HEK293 (cell line): Measurements from ENCODE around the gene EBF4.

Experiments used
- AEBP2 ChIP-seq: fragments of 450-650 bp; formaldehyde crosslinking; IDR thresholded peaks from 2 replicates; pipeline ENCODE4 v1.5.1; 2016; ENCODE audit warnings: missing biosample characterization, missing genetic modification characterization, borderline replicate concordance
- BCL11A ChIP-seq: fragments of 450-650 bp; formaldehyde crosslinking; IDR thresholded peaks from 2 replicates; pipeline ENCODE4 v1.5.1; 2016; ENCODE audit warnings: low read depth, missing biosample characterization, missing genetic modification characterization
- FEZF1 ChIP-seq: fragments of 450-650 bp; formaldehyde crosslinking; IDR thresholded peaks from 2 replicates; pipeline ENCODE4 v1.5.1; 2016; ENCODE audit warnings: missing biosample characterization, missing genetic modification characterization
- GLI2 ChIP-seq: fragments of 450-650 bp; formaldehyde crosslinking; IDR thresholded peaks from 2 replicates; pipeline ENCODE4; 2017; ENCODE audit warnings: missing biosample characterization, missing genetic modification characterization, low read depth, borderline replicate concordance
- HOXD13 ChIP-seq: sonication (generic); formaldehyde crosslinking; IDR thresholded peaks from 2 replicates; pipeline ENCODE4 v1.8.0; 2022; ENCODE audit warnings: missing genetic modification reagents, borderline replicate concordance
- IKZF3 ChIP-seq: fragments of 450-650 bp; IDR thresholded peaks from 2 replicates; pipeline ENCODE4 v1.5.0; 2018; ENCODE audit warnings: missing biosample characterization, mild to moderate bottlenecking, missing genetic modification characterization, moderate library complexity
- KLF7 ChIP-seq: fragments of 450-650 bp; formaldehyde crosslinking; IDR thresholded peaks from 2 replicates; pipeline ENCODE4 v1.5.1; 2016; ENCODE audit warnings: missing biosample characterization, missing genetic modification characterization, borderline replicate concordance
- PRDM10 ChIP-seq: fragments of 450-650 bp; formaldehyde crosslinking; IDR thresholded peaks from 2 replicates; pipeline ENCODE4 v1.5.1; 2016; ENCODE audit warnings: missing biosample characterization, missing genetic modification characterization
- REST ChIP-seq: fragments of 450-650 bp; formaldehyde crosslinking; IDR thresholded peaks from 2 replicates; pipeline ENCODE4 v1.5.1; 2016; ENCODE audit warnings: missing biosample characterization, missing genetic modification characterization
- ZBTB21 ChIP-seq: fragments of 450-650 bp; formaldehyde crosslinking; IDR thresholded peaks from 2 replicates; pipeline ENCODE4 v1.5.1; 2017; ENCODE audit warnings: missing biosample characterization, missing genetic modification characterization
- ZIC2 ChIP-seq: fragments of 450-650 bp; formaldehyde crosslinking; IDR thresholded peaks from 2 replicates; pipeline ENCODE4 v1.5.1; 2016; ENCODE audit warnings: missing biosample characterization, missing genetic modification characterization
- ZNF148 ChIP-seq: fragments of 450-650 bp; formaldehyde crosslinking; IDR thresholded peaks from 2 replicates; pipeline ENCODE4 v1.5.0; 2017; ENCODE audit warnings: missing biosample characterization, missing genetic modification characterization, borderline replicate concordance
- ZNF175 ChIP-seq: fragments of 450-650 bp; formaldehyde crosslinking; IDR thresholded peaks from 2 replicates; pipeline ENCODE4 v1.5.1; 2016; ENCODE audit warnings: missing biosample characterization, missing genetic modification characterization
- ZNF24 ChIP-seq: fragments of 450-650 bp; formaldehyde crosslinking; IDR thresholded peaks from 2 replicates; pipeline ENCODE4 v1.5.1; 2016; ENCODE audit warnings: missing biosample characterization, missing genetic modification characterization
- ZNF335 ChIP-seq: fragments of 450-650 bp; formaldehyde crosslinking; conservative IDR thresholded peaks from 2 replicates; pipeline ENCODE4 v1.5.1; 2016; ENCODE audit warnings: missing biosample characterization, missing genetic modification characterization
- ZNF341 ChIP-seq: fragments of 450-650 bp; formaldehyde crosslinking; IDR thresholded peaks from 2 replicates; pipeline ENCODE4; 2016; ENCODE audit warnings: low read depth, missing biosample characterization, missing genetic modification characterization
- ZNF398 ChIP-seq: fragments of 450-650 bp; formaldehyde crosslinking; IDR thresholded peaks from 2 replicates; pipeline ENCODE4 v1.5.1; 2017; ENCODE audit warnings: missing biosample characterization, missing genetic modification characterization
- ZNF404 ChIP-seq: fragments of 450-650 bp; formaldehyde crosslinking; IDR thresholded peaks from 2 replicates; pipeline ENCODE4 v1.5.1; 2017; ENCODE audit warnings: missing biosample characterization, missing genetic modification characterization
- ZNF610 ChIP-seq: fragments of 450-650 bp; formaldehyde crosslinking; IDR thresholded peaks from 2 replicates; pipeline ENCODE4 v1.5.1; 2016; ENCODE audit warnings: missing biosample characterization, missing genetic modification characterization, borderline replicate concordance
- ZNF621 ChIP-seq: fragments of 450-650 bp; formaldehyde crosslinking; IDR thresholded peaks from 2 replicates; pipeline ENCODE4 v1.5.1; 2017; ENCODE audit warnings: missing biosample characterization, missing genetic modification characterization
- ZNF704 ChIP-seq: fragments of 450-650 bp; formaldehyde crosslinking; IDR thresholded peaks from 2 replicates; pipeline ENCODE4 v1.5.1; 2016; ENCODE audit warnings: missing biosample characterization, missing genetic modification characterization
- ZNF792 ChIP-seq: fragments of 450-650 bp; formaldehyde crosslinking; IDR thresholded peaks from 2 replicates; pipeline ENCODE4 v1.5.1; 2016; ENCODE audit warnings: missing biosample characterization, missing genetic modification characterization

Gene EBF4

GRCh38 chr20:2708073-2708415, 15.5 kb downstream of the EBF4 start (continued):
- TF ChIP-seq BCL11A (tag by site-specific recombination) = no peak
- TF ChIP-seq ZNF24 (tag by site-specific recombination) = no peak
- no peak for TF ChIP-seq PRDM10
- TF ChIP-seq IKZF3 (tag by site-specific recombination) = 0 out of 2 replicates have a peak, but pooled peaks have one; percentile 22
- no peak for TF ChIP-seq ZNF148 (tag by site-specific recombination)
- no peak for TF ChIP-seq HOXD13
- TF ChIP-seq ZBTB21 (tag by site-specific recombination) = no peak
- no peak for TF ChIP-seq ZNF792 (tag by site-specific recombination)
- TF ChIP-seq ZNF404 (tag by site-specific recombination) = no peak
- TF ChIP-seq AEBP2 = no peak
- no peak for TF ChIP-seq ZNF621 (tag by site-specific recombination)
- no peak for TF ChIP-seq ZNF704 (tag by site-specific recombination)
- no peak for TF ChIP-seq FEZF1 (tag by site-specific recombination)
- no peak for TF ChIP-seq REST (tag by site-specific recombination)
- TF ChIP-seq ZNF610 (tag by site-specific recombination) = no peak
- peak; percentile 83 for TF ChIP-seq ZIC2
- TF ChIP-seq GLI2 (tag by site-specific recombination) = no peak
- TF ChIP-seq ZNF398 = 0 out of 2 replicates have a peak, but pooled peaks have one; percentile 11
- TF ChIP-seq ZNF341 (tag by site-specific recombination) = peak; percentile 94
- TF ChIP-seq KLF7 (tag by site-specific recombination) = no peak
- TF ChIP-seq ZNF335 = peak; percentile 30; the same call in 1 of the 2 replicates
- TF ChIP-seq ZNF175 (tag by site-specific recombination) = no peak
